GM21723 (cell line): ENCODE measurements around the gene OR9A4.
"Not testable (repeated sequence)": the region's sequence is repeated elsewhere in the genome, so short reads cannot be mapped to it uniquely, and the experiment has no call there.

Source experiments
- ATAC-seq: cut with Tn5 transposase; IDR thresholded peaks from one replicate; pipeline ENCODE4 v1.9.1; 2021; ENCODE audit warnings: mild to moderate bottlenecking, moderate library complexity; ENCODE audit not compliant: unreplicated experiment

Gene OR9A4

DNA sequence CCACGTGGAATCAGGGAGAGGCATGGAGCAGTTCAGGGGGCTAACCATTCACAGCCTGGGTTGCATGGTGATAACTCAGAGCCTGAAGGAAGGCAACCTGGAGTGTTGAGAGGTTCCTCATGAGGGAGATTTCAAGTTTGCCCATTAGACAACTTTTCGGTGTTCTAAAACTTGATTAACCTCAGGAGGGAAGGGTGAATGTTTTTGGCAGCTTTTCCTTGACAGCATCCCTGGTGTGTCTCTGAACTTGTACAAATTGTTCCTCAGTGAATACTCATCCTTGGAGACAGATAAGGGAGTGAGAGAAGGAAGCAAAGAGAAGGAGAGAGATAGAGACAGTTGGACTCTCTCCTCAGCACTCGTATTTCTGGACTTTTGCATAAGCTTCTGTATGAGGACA, at the start of gene OR9A4:
TSS of gene OR9A4 (plus strand) at position 301 of the 400 bp plus-strand sequence. CDS start 2,477 bp downstream, outside the sequence.
- no peak for ATAC-seq

DNA sequence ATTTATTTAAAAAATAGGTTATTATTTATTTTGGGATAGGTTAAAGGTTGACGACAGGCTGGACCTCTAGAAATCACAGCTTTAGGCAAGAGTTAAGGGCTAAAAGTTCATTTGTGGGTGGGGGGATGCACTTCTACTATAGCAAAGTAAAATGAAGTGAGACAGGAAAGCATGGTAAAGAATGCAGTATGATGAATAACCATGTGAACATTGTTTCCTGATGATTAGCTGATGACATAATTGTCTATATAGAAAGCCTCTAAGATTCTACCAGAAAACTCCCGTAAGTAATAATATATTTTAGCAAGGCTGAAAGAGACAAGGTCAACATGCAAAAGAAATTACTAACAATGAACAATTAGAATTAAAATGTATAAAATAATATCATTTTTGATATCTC, 49.2 kb upstream of the OR9A4 start:
- no peak for ATAC-seq

- peak; percentile 84 for ATAC-seq
Observed at GRCh38 chr7:141872931-141873330, 43.3 kb upstream of the OR9A4 start.

DNA sequence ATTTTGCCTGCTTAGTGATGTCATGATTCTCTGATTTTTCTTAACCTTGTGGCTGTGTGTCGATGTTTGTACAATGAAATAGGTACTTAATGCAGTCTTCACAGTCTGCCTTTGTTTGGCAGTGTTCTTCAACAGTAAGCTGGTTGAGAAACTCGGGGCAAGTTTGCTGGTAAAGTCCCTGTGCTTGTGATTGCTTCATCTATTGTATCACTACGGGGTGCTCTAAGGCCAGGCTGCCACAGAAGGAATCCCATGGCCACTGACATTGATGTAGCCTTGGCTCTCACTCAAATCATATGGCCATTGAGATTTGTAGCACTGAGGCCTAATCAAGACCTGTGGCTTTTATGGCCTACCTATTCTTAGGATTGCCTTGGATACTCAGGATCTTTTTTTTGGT, 41.4 kb upstream of the OR9A4 start:
- no peak for ATAC-seq

- ATAC-seq: no peak
Observed at GRCh38 chr7:141875453-141875852, 40.7 kb upstream of the OR9A4 start.

GRCh38 chr7:141876371-141876770, 39.8 kb upstream of the OR9A4 start:
- no peak for ATAC-seq

- no peak for ATAC-seq
Observed at GRCh38 chr7:141877365-141877764, 38.8 kb upstream of the OR9A4 start.

DNA sequence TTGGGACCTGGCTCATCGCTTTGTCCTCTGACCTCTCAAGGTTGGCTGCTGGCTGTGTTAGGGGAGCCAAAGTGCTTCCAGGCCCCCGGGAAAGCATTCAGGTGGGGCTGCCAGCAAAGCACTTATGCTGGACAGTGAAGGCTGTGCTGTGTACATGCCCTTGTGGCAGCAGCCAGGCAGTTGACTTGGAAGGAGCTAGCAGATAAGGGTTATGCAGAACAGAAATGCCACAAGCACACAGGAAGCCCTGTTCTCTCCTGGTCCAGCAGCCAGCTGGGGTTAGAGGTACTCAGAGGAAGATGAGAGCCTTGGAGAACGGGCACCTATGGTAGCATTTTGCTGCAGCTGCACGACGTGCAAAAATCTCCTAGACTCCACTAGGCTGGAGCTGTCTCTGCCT, 35.2 kb upstream of the OR9A4 start:
- no peak for ATAC-seq

- ATAC-seq: peak; percentile 89
Observed at GRCh38 chr7:141884539-141885225, 31.5 kb upstream of the OR9A4 start.

DNA sequence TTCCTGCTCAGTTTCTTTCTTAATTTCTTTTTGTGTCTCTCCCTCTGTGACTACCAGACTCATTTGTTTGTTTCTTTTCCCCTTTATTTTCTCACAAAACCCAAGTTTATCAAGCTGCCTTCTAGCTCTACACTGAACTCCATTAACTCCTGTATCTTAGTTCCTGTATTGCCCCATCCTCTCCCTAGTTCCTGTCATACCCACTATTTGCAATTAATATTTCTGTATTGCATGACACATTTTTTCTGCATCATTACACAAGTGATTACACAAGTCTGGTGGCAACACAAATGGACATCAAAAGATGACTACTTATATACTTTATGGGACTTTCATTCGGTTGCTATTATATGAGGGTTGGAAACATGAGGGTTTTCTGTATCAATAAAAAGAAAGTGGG, 26.9 kb upstream of the OR9A4 start:
- no peak for ATAC-seq

DNA sequence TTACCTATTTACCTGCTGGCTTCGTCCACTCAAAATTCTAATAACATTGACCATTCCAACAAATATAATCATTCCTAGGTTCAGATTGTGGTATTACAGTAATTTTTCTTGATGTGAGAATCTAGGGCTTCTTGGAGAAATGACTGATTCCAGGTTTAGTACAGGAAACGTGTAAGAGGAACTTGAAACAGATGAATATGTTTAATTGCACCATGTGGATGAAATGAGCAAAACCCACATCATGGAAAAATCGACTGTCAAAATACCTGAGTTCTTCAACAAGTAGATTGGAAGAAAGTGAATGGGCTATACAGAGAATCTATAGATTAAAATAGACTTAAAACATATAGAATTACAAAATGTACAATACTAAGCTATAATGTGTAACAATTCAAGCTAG, 24.9 kb upstream of the OR9A4 start:
- no peak for ATAC-seq

DNA sequence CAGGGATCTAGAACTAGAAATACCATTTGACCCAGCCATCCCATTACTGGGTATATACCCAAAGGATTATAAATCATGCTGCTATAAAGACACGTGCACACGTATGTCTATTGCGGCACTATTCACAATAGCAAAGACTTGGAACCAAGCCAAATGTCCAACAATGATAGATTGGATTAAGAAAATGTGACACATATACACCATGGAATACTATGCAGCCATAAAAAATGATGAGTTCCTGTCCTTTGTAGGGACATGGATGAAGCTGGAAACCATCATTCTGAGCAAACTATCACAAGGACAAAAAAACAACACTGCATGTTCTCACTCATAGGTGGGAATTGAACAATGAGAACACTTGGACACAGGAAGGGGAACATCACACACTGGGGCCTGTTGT, 16.8 kb upstream of the OR9A4 start:
- ATAC-seq: not testable (repeated sequence)

GRCh38 chr7:141906285-141906684, 9.9 kb upstream of the OR9A4 start:
- ATAC-seq: no peak

DNA sequence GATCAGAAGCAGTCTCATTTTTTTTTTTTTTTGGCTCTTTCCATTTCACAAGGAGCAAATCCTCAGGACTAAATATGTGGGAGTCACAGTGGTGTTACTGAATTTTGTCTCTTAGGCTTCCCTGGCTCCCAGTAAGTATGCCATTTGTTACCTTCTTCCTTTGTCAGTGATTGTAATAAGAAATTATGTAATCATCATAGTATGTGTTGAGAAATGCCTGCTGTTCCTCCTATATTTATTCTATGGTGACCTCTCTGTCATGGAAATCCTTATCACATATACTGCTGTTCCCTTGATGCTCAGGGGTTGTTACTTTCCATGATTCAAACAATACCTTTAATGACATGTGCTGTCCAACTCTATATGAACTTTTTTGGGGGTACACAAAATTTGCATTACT, 4.8 kb upstream of the OR9A4 start:
- ATAC-seq: no peak

DNA sequence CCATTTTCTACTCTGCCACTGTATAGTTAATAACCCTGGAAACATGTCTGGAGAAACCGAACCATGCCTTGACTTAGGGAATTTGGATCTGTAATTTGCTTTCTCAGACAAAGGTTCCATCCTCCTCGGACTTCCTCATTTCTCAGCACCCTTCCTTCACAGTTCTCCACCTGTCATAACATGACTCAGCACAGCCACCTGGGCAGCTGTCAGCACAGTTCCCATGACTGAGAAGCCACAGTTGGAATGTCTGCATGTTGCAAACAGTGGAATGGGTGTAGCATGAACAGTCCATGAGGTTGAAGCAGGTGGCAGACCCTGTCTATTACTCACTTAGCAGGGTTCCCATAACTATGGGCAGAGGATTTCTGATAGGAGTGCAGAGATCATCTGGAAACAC, 634 bp upstream of the OR9A4 start:
- ATAC-seq: no peak

- ATAC-seq: no peak
Observed at GRCh38 chr7:141920281-141920680, 4.1 kb downstream of the OR9A4 start.

DNA sequence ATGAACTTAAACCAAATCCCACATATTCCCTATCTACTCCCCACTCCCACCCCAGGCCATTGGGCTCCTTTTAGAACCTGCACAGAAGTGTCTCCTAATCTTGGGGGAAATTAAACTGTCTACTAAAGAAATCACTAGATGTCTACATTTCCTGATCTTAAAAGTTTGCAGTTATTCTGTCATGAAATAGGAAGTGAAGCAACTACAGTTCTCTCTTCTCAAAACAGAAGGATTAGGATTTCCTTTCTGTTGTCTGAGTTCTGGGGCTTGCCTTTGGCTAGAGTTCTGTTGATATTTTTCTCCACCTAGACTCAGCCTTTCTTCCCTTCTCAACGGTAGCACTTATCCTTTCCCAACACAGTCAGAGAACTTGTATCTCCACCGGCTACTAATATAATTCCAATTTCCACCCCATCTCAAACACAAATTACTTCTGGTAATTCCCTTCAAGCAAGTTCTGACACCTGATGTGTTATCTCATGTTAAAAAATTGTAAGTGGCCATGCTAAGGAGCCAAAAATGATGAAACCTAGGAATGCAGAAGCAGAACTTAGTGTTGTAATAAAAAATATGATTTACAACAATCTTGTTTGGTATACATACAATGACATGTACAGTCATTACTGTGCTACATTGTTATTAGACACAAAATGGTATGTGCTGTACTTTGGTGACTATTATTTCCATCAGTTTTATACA, 12.1 kb downstream of the OR9A4 start:
- ATAC-seq: no peak

GRCh38 chr7:141928845-141929195, 12.6 kb downstream of the OR9A4 start:
- no peak for ATAC-seq

GRCh38 chr7:141930211-141930610, 14.0 kb downstream of the OR9A4 start:
- no peak for ATAC-seq

DNA sequence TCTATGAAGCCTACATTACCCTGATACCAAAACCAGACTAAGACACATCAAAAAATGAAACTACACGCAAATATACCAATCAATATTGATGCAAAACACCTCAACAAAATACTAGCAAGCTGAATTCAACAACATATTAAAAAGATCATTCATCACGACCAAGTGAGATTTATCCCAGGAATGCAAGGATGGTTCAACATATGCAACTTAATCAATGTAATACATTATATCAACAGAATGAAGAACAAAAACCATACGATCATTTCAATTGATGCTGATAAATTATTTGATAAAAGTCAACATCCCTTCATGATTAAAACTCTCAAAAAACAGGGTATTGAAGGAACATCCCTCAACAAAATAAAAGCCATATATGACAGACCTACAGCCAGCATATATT, 24.9 kb downstream of the OR9A4 start:
- ATAC-seq: no peak

GRCh38 chr7:141943846-141944245, 27.6 kb downstream of the OR9A4 start:
- ATAC-seq: no peak

DNA sequence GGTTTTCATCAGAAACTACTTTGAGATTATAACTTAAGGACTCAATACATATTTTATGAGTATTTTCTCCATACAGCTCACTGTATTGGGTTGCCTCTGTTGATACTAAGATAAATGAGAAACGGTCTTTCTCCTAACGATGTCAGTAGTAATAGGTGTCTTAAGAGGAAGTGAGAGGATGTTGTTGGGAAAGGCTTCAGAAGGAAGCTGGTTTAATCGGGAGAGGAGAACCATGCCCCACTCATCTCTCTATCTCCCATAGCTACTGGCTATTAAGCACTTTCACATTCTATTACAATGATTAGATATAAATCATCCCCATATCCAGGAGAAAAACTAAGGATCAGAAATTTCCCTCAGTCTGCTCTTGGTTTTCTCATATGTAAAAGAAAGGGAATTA, 28.6 kb downstream of the OR9A4 start:
- no peak for ATAC-seq

GRCh38 chr7:141945356-141945755, 29.2 kb downstream of the OR9A4 start:
- ATAC-seq: no peak
